Stimulated activated CD4-positive, alpha-beta T cell treated with anti-CD3 and anti-CD28 coated beads, Interleukin-12 subunit alpha, Interleukin-12 subunit beta, amount 100 ng/mL, for 4 hours (primary cell): Measurements from ENCODE around the gene KRTAP12-3.
"Not testable (repeated sequence)": the region's sequence is repeated elsewhere in the genome, so short reads cannot be mapped to it uniquely, and the experiment has no call there.

Experiments used
- DNase-seq: peaks from one replicate; pipeline ENCODE4 v3.0.0-alpha.2; 2020

Gene KRTAP12-3

GRCh38 chr21:44686000-44686781 lies 28.5 kb downstream of the KRTAP12-3 start:
- DNase-seq, result no peak

- no peak for DNase-seq
These were observed 29.3 kb downstream of the KRTAP12-3 start for GRCh38 chr21:44686843-44687561.

- DNase-seq, result no peak
These were observed 29.9 kb downstream of the KRTAP12-3 start for GRCh38 chr21:44687671-44688070.

GRCh38 chr21:44689740-44690139 lies 32.0 kb downstream of the KRTAP12-3 start:
- not testable (repeated sequence) for DNase-seq

GRCh38 chr21:44691686-44692085 lies 34.0 kb downstream of the KRTAP12-3 start:
- DNase-seq, result no peak

GRCh38 chr21:44692798-44693512 lies 35.2 kb downstream of the KRTAP12-3 start:
- DNase-seq, result no peak

- DNase-seq, result no peak
These were observed 37.0 kb downstream of the KRTAP12-3 start for GRCh38 chr21:44694776-44695175.

- DNase-seq, result no peak
These were observed 37.5 kb downstream of the KRTAP12-3 start for GRCh38 chr21:44695184-44695583.

GRCh38 chr21:44695641-44696040 lies 37.9 kb downstream of the KRTAP12-3 start:
- no peak for DNase-seq

GRCh38 chr21:44696572-44696971 lies 38.8 kb downstream of the KRTAP12-3 start:
- DNase-seq, result no peak

- DNase-seq, result not testable (repeated sequence)
These were observed 39.6 kb downstream of the KRTAP12-3 start, which contains the start of gene KRTAP10-12 for GRCh38 chr21:44697172-44697810. Gene KRTAP10-12, plus strand, starts transcription at chr21:44697172. Its CDS starts 30 bp downstream, at chr21:44697202.

GRCh38 chr21:44697811-44698734 lies 40.3 kb downstream of the KRTAP12-3 start:
- DNase-seq, result no peak

- no peak for DNase-seq
These were observed 41.8 kb downstream of the KRTAP12-3 start for GRCh38 chr21:44699502-44700001.

- DNase-seq, result no peak
These were observed 42.6 kb downstream of the KRTAP12-3 start for GRCh38 chr21:44700101-44701022.

- no peak for DNase-seq
These were observed 43.3 kb downstream of the KRTAP12-3 start for GRCh38 chr21:44701023-44701400.

GRCh38 chr21:44701541-44701940 lies 43.8 kb downstream of the KRTAP12-3 start:
- no peak for DNase-seq

GRCh38 chr21:44702111-44702972 lies 44.6 kb downstream of the KRTAP12-3 start:
- DNase-seq, result no peak

- no peak for DNase-seq
These were observed 45.4 kb downstream of the KRTAP12-3 start for GRCh38 chr21:44702973-44703730.
